ENCODE measurements around the gene CYP27B1.

DNA sequence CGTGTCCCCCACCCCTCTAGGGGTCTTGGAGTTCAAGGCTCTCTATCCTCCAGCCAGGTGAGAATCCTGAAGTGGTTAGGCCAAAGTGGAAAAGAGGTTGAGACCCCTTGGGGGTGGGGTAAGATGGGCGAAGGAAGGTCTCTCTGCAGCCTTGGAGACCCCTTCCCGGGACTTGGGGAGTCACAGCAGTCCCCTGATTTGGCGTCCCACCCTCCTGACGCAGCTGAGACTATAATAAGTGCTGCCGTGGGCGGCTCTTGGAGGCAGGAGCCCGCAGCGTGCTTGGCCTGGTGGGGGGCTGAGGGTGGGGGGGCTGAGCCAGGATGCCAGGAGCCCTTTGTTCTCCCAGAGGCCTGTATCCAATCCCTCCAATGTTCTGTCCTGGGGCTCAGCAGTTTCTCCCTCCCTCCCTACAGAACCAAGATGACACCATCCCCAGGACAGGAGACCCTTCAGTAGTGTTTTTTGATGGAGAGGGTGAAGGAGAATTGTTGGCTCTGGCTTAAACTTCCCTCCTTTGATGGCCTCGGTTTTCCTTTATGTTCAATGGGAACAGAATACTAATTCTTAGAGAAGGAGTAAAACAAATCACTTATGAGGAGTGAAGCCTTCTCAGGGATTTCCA, 26.9 kb downstream of the CYP27B1 start:
- no peak for TF ChIP-seq TAF1 (IDR thresholded peaks at IDR 0.05; ENCODE audit: borderline replicate concordance, low read depth, low read length)
- TF ChIP-seq POLR2A (IDR thresholded peaks at IDR 0.05; ENCODE audit: low read depth, low read length): no peak
